ENCODE data around the gene ALOX5AP.
A peak's percentile ranks its signal among the peaks of the same experiment; 100 is the strongest.

Gene ALOX5AP

DNA sequence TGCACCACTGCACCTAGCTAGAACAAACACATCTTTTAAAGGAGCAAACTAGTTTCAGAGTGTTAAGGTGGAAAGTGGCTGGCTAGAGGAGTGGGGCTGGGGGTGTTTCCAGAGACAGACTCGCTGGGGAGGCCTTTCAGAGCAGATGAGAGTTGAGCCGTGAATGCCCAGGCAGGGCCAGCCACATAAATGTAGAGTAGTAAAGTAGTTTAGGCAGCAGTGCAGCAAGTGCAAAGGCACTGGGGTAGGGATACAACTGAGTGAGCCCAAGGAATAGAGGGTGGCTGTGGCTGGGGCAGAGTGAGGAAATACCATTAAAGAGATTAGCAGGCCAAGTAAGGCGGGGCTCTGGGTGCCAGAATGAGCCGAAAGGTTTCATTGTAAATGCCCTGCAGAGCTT, 72.0 kb downstream of the ALOX5AP start:
- TF ChIP-seq, protein P1, sequence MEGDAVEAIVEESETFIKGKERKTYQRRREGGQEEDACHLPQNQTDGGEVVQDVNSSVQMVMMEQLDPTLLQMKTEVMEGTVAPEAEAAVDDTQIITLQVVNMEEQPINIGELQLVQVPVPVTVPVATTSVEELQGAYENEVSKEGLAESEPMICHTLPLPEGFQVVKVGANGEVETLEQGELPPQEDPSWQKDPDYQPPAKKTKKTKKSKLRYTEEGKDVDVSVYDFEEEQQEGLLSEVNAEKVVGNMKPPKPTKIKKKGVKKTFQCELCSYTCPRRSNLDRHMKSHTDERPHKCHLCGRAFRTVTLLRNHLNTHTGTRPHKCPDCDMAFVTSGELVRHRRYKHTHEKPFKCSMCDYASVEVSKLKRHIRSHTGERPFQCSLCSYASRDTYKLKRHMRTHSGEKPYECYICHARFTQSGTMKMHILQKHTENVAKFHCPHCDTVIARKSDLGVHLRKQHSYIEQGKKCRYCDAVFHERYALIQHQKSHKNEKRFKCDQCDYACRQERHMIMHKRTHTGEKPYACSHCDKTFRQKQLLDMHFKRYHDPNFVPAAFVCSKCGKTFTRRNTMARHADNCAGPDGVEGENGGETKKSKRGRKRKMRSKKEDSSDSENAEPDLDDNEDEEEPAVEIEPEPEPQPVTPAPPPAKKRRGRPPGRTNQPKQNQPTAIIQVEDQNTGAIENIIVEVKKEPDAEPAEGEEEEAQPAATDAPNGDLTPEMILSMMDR (IDR thresholded peaks at IDR 0.05; ENCODE audit: control extremely low read depth, extremely low read depth, low read depth, missing control alignments): no peak
- ChIA-PET CTCF (interaction anchor here (0.6 to 1.9 kb wide), 6 partner anchors 9 to 58 kb away, joined by 3 to 6 read pairs (median 3); no protein-coding TSS in a partner anchor), POLR2A (no interaction called here)
- DNase-seq (ENCODE audit: extremely low spot score): no peak

DNA sequence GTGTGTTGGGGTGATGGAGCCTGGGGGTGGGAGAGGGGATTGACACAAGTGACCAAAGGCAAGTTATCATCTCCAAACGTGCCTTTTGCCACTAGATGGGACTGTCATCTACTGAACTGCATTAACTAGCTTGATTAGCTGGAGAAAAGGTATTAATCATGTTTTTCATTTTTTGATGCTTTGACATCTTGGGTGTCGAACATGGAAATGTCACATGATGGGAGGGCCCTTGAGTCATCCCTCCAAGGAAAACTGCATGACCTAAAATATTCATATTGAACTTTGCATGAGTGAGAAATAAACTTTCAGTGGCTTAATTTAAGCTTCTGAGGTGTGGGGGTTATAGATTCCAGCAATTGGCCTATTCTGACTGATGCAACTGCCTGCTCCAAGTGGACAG, 73.3 kb downstream of the ALOX5AP start:
- no peak for DNase-seq (ENCODE audit: extremely low spot score)
- TF ChIP-seq, protein P1 (IDR thresholded peaks at IDR 0.05; ENCODE audit: control extremely low read depth, extremely low read depth, low read depth, missing control alignments): peak; percentile 14
- ChIA-PET CTCF (interaction anchor here (1.0 to 1.9 kb wide), 2 partner anchors 57 to 69 kb away, joined by 4 to 6 read pairs; no protein-coding TSS in a partner anchor), POLR2A (no interaction called here)

DNA sequence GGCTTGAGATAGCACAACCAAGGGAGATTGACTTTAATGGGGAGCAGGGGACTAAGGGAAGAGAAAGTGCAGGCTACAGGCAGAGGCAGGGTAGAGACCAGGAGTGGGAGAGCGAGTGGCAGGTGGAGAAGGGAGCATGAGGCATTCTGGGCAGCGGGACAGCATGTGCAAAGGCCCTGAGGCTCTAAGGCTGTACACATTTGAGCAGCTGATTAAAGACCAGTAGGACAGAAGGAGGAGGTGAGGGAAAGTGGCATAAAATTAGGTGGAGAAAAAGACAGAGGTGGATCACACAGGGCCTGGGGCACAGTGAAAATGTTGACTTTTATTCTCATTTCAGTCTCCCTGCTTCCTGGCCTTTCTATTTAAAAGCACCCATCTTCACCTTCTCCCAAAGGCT, 74.4 kb downstream of the ALOX5AP start:
- ChIA-PET POLR2A (no interaction called here), CTCF (no interaction called here)
- DNase-seq (ENCODE audit: extremely low spot score): no peak
- TF ChIP-seq, protein P1 (IDR thresholded peaks at IDR 0.05; ENCODE audit: control extremely low read depth, extremely low read depth, low read depth, missing control alignments): no peak

DNA sequence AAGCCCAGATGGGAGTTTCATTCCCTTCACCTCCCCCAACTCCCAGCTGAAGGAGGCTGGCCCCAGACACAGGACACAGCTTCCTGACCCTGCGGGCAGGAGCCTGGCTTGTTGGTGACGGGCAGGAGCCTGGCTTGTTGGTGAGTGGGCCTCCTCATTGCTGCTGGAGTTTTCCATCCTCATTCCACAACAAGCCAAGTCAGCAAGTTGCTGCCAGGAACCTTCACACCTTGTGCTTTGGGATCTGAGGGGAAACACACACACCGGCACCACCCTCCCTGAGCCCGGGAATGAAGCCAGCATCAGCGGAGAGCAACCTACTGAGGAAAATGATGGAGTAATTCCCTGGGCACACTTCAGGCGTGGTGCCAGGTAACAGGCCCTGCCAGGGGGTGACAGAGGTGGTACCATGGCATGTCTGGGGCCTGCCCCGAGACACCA, 74.9 kb downstream of the ALOX5AP start:
- ChIA-PET CTCF (interaction anchor here (1.4 kb wide), 1 partner anchor 11 kb away, joined by 3 read pairs; no protein-coding TSS in a partner anchor), POLR2A (no interaction called here)
- TF ChIP-seq, protein P1 (IDR thresholded peaks at IDR 0.05; ENCODE audit: control extremely low read depth, extremely low read depth, low read depth, missing control alignments): no peak
- no peak for DNase-seq (ENCODE audit: extremely low spot score)

DNA sequence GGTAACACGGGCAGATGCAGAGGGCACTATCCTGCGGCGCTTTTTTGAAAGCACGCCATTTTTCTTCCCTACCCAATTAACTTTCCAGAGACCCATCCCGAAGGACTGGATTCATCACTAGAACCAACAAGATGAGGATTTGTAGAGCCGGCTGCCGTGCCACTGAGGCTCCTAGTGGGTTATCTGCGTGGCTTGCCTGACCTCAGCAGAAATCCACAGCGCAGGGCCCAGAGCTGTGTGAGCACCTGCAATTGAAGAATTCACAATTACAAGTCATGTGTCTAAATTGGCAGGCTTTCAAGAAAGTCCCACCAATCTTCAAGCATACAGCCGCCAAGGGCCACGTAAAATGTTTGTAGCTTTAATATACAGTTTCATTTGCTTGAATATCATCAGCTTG, 75.5 kb downstream of the ALOX5AP start:
- POLR2A ChIA-PET: no interaction called here
- CTCF ChIA-PET: interaction anchor here (1.4 kb wide), 1 partner anchor 11 kb away, joined by 3 read pairs; no protein-coding TSS in a partner anchor
- TF ChIP-seq, protein P1 (IDR thresholded peaks at IDR 0.05; ENCODE audit: control extremely low read depth, extremely low read depth, low read depth, missing control alignments): no peak
- DNase-seq (ENCODE audit: extremely low spot score): no peak

Measured in GM10248 (cell line).